HG03095 (cell line): ENCODE measurements around the gene RENBP.

Experiments
- ATAC-seq: cut with Tn5 transposase; IDR thresholded peaks from one replicate; pipeline ENCODE4 v1.9.1; 2021; ENCODE audit warnings: moderate library complexity; ENCODE audit not compliant: unreplicated experiment

Gene RENBP

GRCh38 chrX:153921070-153921469 is 23.4 kb downstream of the RENBP start:
- no peak for ATAC-seq

GRCh38 chrX:153920546-153920945 is 23.9 kb downstream of the RENBP start:
- no peak for ATAC-seq

- ATAC-seq = no peak
These were observed 25.2 kb downstream of the RENBP start for GRCh38 chrX:153919281-153919680.

- no peak for ATAC-seq
These were observed 26.6 kb downstream of the RENBP start for GRCh38 chrX:153917869-153918268.

- ATAC-seq = no peak
These were observed 30.7 kb downstream of the RENBP start for GRCh38 chrX:153913701-153914100.

- no peak for ATAC-seq
These were observed 31.2 kb downstream of the RENBP start for GRCh38 chrX:153913211-153913610.

GRCh38 chrX:153911798-153912197 is 32.6 kb downstream of the RENBP start:
- ATAC-seq = no peak

- no peak for ATAC-seq
These were observed 34.0 kb downstream of the RENBP start for GRCh38 chrX:153910446-153910845.

- ATAC-seq = no peak
These were observed 34.5 kb downstream of the RENBP start for GRCh38 chrX:153909980-153910360.

GRCh38 chrX:153909024-153909979 is 35.1 kb downstream of the RENBP start:
- no peak for ATAC-seq

- no peak for ATAC-seq
These were observed 36.1 kb downstream of the RENBP start for GRCh38 chrX:153908219-153908860.

GRCh38 chrX:153907456-153907855 is 37.0 kb downstream of the RENBP start:
- no peak for ATAC-seq

GRCh38 chrX:153906126-153906917 is 38.1 kb downstream of the RENBP start:
- ATAC-seq = no peak

GRCh38 chrX:153905481-153906095 is 38.9 kb downstream of the RENBP start:
- ATAC-seq = no peak

GRCh38 chrX:153903991-153904957 is 40.2 kb downstream of the RENBP start, which contains the start of gene AVPR2:
Gene AVPR2 (plus strand): TSS chrX:153904673. CDS start chrX:153905146, 473 bp downstream.
- no peak for ATAC-seq

GRCh38 chrX:153903238-153903980 is 41.0 kb downstream of the RENBP start:
- no peak for ATAC-seq

- ATAC-seq = no peak
These were observed 42.1 kb downstream of the RENBP start for GRCh38 chrX:153902385-153902784.

GRCh38 chrX:153901753-153902140 is 42.7 kb downstream of the RENBP start:
- ATAC-seq = no peak
